NAMALWA (cell line): ENCODE data around the gene ADH1C.
"Not testable (repeated sequence)": the region's sequence is repeated elsewhere in the genome, so short reads cannot be mapped to it uniquely, and the experiment has no call there.

ENCODE experiments used
- DNase-seq: peaks from one replicate; pipeline ENCODE4 v3.0.0-alpha.2; 2015; ENCODE audit warnings: low spot score

ADH1C gene

DNA sequence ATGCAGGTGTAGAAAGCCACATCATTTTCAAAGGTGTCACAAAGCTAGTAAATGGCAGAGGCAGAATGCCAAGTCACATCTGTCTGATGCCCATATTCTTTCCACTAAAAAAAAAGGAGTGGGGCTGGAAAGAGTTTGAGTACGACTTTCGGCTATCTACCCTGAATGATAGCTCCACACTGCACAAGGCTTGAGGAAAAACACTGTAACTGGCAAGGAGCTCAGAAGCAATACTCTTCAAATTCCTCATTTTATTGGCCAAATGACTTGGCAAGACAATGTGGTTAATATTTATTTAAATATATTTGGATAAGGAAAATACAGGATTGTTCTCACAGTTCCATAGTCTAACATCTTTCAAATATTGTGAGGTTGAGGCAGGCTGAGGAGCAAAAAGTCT is 5.4 kb upstream of the ADH1C start:
- no peak for DNase-seq

DNA sequence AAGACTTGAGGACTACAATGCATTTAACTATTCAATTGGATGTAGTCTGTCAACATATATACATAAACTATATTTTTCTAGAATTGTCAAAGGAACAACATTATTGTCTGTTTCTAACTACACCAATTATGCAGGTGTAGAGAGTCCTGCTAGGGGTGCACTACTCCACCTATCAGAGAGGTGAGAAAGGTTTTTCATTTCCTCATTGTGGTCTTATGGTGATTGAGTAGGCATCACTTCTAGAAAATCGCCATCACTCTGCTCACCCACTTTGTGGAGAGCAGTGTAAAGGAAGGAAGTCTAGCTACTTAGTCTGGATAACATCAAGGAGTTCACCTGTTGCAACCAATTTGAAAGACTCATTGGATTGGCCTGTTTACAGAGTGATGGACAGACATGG is 4.4 kb upstream of the ADH1C start:
- no peak for DNase-seq

GRCh38 chr4:99356149-99356548 is 3.6 kb upstream of the ADH1C start:
- not testable (repeated sequence) for DNase-seq

- DNase-seq, result no peak
These were observed 1.1 kb downstream of the ADH1C start for GRCh38 chr4:99351487-99351886.

- DNase-seq, result no peak
These were observed 3.2 kb downstream of the ADH1C start for GRCh38 chr4:99349338-99349737.

- not testable (repeated sequence) for DNase-seq
These were observed 9.9 kb downstream of the ADH1C start for GRCh38 chr4:99342624-99343023.

- no peak for DNase-seq
These were observed 11.1 kb downstream of the ADH1C start for GRCh38 chr4:99341426-99341825.

DNA sequence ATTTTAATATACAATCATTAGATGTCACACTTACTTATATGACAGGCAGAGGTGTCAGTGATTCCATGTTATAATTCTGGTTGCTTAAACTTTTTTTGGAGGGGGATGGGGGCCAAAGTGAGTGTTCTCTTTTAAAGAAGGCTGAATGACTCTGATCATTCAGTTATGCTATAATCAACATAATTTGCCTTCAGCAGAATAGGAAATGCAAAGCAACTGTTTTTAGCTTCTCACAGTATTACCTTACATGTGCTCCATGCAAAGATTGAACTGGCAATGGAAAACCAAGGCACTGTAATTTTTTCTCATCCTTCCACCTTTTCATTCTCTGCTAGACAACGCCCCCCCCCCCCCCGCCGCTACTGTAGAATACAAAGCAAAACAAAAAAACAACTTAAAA is 13.4 kb downstream of the ADH1C start:
- DNase-seq, result no peak

GRCh38 chr4:99336553-99336952 is 16.0 kb downstream of the ADH1C start:
- no peak for DNase-seq

DNA sequence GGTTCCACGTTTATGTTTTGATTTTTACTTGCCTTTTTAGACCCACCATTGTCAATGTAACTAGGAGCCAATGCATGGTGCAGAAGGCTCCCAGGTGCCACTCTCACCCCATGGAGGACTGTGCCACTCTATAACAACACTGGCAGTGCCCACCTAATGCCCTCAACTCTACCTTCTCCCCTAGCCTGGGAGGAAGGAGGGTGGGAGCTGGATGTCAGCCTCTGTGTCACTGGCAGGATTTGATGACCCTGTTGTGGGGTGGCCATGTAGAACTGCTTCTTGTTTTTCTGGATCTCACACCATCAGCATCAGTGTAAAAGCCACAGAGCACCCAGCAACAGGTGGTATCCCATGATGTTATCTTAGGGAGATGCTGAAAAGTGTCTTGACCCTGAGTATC is 17.7 kb downstream of the ADH1C start:
- no peak for DNase-seq

- no peak for DNase-seq
These were observed 21.9 kb downstream of the ADH1C start for GRCh38 chr4:99330648-99331047.

- no peak for DNase-seq
These were observed 22.7 kb downstream of the ADH1C start for GRCh38 chr4:99329876-99330275.

- DNase-seq, result no peak
These were observed 27.6 kb downstream of the ADH1C start for GRCh38 chr4:99324979-99325378.

GRCh38 chr4:99324361-99324760 is 28.2 kb downstream of the ADH1C start:
- no peak for DNase-seq

GRCh38 chr4:99323756-99324155 is 28.8 kb downstream of the ADH1C start:
- no peak for DNase-seq

GRCh38 chr4:99321241-99322191 is 31.0 kb downstream of the ADH1C start, which contains the start of gene ADH1B:
Gene ADH1B (minus strand): TSS chr4:99321401. CDS start chr4:99321331, 70 bp downstream.
- DNase-seq, result no peak

GRCh38 chr4:99317811-99318210 is 34.7 kb downstream of the ADH1C start:
- DNase-seq, result not testable (repeated sequence)

DNA sequence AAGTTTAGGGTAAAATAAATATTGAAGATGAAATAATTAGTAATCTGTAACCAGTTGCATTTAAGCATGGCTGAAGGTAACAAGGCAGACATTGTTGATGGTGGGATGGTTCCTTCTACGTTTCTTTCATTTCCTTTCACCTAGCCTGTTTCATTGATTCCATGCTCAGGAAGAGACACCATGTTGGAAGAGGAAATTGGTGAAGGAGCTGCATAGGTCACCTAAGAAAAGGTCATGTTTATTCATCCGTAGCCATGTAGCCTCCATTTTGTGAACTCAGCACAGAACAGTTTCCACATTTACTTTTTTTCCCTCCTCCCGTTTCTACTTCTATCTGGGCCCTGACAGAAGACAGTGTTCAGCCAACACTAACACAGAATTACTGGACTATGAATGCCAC is 35.2 kb downstream of the ADH1C start:
- no peak for DNase-seq

GRCh38 chr4:99315839-99316238 is 36.7 kb downstream of the ADH1C start:
- DNase-seq, result no peak

- no peak for DNase-seq
These were observed 38.3 kb downstream of the ADH1C start for GRCh38 chr4:99314211-99314610.

DNA sequence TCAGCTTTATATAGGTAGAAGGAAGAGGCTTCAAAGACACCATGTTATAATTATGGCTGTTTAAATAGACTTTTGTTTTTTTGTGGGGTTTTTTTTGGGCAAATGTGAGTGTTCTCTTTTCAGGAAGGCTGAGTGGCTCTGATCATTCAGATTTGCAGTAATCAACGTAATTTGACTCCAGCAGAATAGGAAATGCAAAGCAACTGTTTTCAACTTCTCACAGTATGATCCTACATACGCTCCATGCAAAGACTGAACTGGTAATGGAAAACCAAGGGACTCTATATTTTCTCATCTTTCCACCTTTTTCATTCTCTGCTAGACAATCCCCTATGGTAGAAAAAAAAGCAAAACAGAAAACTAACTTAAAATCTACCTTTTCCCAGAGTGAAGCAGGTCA is 42.2 kb downstream of the ADH1C start:
- no peak for DNase-seq

DNA sequence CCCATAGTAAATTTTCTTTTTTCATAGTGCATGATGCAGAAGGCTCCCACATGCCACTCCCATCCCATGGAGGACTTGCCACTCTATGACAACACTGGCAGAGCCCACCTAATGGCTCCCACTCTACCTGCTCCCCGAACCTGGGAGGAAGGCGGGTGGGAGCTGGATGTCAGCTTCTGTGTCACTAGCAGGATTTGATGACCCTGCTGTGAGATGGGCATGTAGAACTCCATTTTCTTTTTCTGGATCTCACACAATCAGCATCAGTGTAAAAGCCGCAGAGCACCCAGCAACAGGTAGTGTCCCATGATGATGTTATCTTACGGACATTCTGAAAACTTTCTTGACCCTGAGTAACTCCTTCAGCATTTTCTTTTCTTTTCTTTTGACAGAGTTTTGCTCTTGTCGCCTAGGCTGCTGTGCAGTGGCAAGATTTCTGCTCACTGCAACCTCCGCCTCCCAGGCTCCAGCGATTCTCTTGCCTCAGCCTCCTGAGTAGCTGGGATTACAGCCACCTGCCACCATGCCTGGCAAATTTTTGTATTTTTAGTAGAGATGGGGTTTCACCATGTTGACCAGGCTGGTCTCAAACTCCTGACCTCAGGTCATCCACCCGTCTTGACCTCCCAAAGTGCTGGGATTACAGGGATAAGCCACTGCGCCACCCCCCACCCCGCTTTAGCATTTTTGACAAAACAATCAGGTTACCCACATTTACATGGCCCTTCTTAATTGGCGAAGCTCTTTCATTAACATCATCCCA is 46.7 kb downstream of the ADH1C start:
- no peak for DNase-seq
